C1 segment of cervical spinal cord (tissue), 14 donors: ENCODE data around the gene RAB28.

Experiments
- DNase-seq, 14 donors: peaks; one replicate each; lab custom pipeline; 2025; lab: John Stamatoyannopoulos, UW

The RAB28 gene

GRCh38 chr4:13378973-13379759, 105.0 kb downstream of the RAB28 start:
- DNase-seq, result no peak

DNA sequence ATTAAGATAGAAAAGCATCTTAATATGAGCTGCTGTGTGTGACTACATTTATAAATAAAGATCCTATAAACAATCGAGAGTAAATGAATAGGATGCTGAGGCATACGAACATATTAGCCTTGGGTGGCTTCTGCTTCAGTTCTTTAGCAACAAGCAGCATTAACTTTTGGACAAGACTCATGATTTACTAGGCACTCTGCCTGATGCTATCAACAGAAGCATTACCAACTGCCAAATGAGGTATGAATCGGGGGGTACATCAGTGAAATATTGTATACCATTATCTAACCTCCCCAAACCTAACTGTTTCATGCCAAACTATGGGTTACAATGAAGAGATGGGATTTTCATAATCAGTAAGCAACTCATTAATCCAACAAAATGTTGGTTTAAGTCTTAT, 113.1 kb downstream of the RAB28 start:
- no peak for DNase-seq

DNA sequence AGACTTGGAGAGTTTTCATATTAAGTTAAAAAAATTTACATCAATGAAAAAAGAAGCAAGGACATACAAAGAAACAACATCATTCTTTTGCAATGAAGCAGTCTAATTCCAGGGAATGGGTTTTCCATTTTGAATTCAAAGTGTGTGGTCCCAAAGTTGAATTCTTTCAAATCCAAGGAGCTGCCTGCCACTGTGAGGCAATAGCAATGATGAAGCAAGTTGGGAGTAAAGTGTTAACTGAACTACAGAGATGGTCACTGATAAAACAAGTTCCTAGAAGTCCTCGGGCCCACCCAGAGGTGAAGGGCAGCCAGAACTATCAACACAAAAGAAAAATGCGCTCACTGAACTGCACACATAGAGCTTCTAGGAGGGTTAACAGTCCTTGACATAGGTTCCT, 115.9 kb downstream of the RAB28 start:
- no peak for DNase-seq

- no peak for DNase-seq
Observed at GRCh38 chr4:13367691-13368090, 116.4 kb downstream of the RAB28 start.

DNA sequence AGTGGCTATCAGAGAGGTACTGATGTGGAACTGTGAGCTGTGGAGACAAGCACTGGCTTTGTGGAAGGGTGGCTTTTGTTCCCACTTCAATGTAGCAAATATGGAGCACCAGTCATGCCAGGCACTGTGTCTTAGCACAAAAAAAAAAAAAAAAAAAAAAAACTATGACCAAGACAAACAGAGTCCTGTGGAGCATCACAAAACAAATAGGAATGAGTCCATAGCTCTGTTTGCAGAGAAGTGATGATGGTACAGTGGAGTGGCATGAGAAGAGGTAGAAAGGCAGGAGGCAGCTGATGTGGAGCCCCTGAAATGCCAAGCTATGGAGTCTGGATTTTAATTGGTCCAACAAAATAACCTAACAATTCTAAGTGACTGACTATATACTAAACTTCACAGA, 116.9 kb downstream of the RAB28 start:
- no peak for DNase-seq

GRCh38 chr4:13365195-13365594, 118.9 kb downstream of the RAB28 start:
- DNase-seq, result no peak

DNA sequence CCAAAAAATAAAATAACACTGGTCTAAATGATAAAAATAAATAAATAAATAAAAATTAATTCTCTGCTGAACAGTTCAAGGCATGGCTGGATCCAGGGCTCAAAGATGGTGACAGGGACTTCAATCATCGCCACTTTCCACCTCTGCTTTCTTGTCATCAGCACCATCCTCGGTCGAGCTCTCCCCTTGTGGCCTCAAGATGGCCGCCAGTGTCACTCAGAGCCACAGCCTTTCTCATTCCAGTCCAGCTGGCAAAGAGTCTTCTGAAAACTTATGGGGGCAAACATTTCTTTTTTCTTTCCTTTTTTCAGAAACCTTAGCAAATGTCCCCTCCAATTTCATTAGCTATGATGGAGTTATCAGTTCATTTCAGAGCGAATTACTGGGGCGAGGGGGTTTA, 119.5 kb downstream of the RAB28 start:
- no peak for DNase-seq

GRCh38 chr4:13364172-13364571, 120.0 kb downstream of the RAB28 start:
- DNase-seq, result no peak

DNA sequence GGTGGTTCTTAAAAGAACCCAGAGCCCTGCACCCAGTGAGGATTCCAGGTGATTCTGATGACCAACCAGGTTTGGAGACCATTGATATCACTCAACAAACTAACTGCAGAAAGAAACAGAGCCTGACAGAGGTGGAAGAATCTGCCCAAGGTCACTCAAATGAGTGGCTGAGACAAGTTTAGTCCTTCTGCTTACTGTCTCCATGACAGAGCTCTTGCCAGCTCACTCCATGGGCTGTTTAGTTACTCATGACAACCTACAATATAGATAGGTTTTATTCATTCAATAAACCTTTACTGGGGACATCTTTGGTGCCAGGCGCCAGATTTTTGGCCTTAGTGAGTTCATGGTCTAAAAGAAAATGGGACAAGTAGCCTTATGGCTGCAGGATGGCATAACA, 124.3 kb downstream of the RAB28 start:
- no peak for DNase-seq

DNA sequence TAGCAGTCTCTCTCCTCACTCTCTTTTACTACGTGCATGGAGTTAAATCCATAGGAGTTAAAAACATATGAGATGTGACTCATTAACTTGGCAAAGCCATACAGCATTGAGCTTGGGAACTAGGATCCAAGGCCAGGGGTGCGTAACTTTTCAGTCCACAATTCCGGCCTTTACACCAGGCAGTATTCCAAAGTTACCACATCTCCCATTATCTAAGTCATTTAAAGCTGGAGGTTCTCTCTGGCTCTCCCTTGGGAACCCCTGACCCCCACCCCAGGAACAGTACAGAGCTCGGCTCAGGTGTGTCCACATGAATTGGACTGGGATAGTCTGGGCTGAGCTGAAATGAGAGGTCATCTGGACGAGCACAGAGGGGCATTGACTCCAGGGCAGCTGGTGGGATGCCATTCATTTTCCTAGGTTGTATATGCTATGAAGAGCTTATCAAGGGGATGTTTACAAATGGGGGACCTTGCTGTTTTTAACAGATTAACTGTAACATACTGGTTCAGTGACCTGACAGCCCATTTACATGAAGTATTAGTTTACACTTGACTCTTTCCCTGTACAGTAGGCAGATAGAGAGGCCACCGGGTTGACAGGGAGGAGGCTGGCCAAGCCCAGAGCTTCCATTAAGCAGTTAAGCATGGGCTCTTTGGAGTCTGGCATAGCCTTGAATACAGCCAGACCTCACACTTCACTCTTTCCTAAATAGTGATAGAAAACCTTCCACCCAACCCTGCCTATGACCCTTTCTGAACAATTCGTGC, 128.8 kb downstream of the RAB28 start:
- no peak for DNase-seq

GRCh38 chr4:13349096-13349495, 135.0 kb downstream of the RAB28 start:
- no peak for DNase-seq

DNA sequence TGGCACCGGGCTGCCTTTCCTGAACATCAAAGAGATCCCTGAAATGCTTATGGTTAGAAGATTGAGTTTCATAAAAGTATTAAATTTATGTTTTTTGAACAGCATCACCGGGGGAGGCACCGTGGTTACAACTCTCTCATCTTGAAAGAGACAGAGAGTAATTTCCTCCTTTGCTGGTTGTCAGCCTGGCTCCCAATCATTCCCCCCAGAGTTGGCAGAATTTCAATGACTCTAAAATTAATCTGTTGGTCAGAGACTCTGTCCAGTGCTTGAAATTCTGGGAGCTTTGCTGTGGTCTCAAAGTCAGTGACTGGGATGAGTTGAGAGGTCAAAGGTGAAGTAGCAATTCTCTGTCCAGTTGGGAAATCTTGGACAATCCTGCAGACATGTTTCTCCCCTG, 135.9 kb downstream of the RAB28 start:
- DNase-seq, result no peak

DNA sequence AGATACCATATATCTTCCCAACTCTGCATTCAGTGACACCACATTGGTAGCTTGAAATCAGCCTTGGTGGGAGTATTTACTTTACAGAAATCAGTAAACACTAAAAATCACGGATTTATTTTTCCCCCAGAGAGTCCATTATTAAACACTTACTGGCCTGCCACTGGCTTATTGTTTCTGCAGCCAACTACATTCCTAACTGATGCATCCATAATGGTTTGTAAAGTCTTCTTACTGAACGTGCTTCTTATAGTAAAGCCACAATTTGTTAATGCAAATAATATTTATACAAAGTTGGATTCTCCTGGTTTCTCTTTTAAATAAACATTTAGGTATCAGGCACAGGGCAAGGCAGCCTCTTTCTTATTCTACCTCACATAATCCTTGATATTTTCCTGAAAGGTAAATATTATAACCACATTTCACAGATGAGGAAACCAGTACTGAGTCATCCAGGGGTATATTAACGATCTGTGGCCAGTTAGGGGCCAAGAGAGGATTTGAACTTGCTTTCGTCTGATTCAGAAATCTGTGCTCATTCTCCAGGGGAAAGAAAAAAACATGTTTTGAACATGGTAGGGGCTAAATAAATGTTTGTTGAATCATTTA, 136.5 kb downstream of the RAB28 start:
- DNase-seq, result no peak

DNA sequence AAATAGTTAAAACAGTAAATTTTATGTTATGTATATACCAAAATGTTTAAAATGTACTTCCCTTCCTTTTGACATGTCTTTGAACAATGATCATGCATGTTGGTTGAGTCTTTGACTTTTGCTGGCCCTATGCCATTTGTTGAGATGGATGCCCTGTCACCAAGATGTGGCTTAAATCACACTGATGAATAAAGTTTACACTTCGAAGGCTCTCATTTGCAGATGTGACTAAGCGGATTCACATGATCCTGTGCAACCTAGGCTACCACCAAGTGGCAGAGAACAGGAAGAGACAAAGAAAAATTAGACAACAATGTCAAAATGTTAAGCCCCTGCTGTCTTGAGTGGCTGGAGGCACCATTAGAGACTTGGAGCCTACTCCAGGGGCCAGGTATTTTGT, 139.9 kb downstream of the RAB28 start:
- DNase-seq, result no peak

GRCh38 chr4:13340672-13341071, 143.5 kb downstream of the RAB28 start:
- no peak for DNase-seq

DNA sequence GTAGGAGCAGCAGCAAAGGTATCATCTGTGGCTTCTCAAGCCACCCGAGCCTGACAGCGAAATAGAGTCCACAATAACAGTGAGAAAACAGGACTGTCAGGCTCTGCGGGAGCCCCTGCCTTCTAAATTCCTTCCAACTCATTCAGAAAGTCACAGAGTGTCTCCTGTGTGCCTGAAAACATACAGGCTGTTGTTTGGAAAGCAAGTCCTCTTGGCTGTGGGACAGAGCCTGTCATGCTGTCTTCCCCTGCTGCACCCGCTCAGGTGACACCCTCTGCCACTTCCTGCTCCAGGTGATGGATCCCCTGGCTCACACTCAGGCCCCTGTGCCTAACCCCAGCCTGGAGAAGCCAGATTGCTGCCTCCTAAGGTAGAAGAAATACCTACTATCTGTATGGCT, 152.3 kb downstream of the RAB28 start:
- no peak for DNase-seq

DNA sequence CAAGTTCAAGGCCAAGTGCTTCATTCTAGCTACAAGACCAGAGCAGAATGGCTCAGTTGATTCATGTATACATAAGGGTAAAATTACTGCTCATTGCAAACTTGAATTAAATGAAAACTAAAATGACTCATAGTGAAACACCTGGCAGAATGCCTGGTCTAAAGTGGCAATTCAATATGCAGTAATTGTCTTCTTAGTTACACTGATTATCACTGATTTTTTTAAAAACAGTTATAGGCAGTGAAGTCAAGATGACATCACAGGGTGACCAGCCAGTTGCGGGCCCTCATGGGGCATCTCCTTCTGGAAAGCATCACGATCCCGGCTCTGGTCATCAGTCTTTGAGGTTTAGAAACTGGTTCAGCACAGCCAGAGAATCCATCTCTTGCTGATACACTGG, 154.2 kb downstream of the RAB28 start:
- DNase-seq, result no peak

DNA sequence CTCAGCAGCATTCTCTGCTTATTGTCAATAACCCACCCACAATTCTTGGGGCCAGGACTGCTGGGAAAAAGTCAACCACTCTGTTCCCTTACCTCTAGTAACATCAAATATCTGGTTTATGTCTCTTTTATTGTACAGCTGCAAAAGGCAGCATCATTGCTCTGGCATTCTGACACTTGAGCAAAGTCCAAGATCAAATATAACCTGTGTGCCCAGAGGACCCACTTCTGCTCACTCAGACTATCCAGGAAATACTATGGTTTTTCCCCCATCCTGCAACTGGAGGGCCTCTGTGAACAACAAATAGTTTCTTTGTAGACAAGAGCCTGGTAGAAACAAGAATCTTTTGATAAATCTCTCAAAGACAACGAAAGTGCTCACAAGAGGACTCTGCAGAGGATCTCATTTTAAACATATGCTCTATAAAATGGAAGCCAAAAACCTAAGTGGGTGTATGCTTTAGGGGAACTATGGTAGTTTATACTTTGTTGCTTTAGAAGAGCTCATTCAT, 154.7 kb downstream of the RAB28 start:
- DNase-seq, result no peak

DNA sequence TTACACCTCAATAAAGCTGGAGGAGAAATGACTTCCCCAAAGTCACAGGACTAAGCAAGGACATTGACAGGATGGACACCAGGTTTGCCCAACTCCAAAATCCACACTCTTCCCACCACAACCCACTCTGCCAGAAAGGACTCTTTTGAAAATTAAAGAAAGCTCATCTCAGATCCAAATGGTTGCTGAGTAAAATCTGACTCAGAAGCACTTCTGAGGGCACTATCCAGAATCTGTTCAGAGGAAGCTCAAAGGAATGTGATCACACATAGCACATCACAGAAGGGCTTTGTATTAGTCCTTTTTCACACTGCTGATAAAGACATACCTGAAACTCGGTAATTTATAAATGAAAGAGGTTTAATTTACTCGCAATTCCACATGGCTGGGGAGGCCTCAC, 155.5 kb downstream of the RAB28 start:
- no peak for DNase-seq

- DNase-seq, result no peak
Observed at GRCh38 chr4:13327991-13328390, 156.1 kb downstream of the RAB28 start.

DNA sequence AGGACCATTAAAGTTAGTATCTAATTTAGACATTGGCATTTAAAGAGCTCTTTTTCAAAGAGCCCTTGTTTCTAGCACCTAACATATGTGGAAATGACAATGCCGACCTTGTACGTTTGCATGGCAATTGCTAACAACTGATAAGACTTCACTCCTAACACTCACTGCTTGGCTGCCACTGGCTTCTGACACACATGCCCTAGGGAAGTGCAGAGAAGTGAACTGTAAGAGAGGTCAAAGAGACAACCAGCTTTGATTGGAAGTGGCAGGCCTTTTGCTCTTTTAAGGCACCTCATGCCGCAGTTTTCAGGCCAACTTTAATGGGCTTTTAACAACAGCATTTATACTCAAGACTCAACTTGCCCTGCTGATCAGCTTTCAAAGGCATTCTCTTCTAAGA, 158.4 kb downstream of the RAB28 start:
- no peak for DNase-seq

DNA sequence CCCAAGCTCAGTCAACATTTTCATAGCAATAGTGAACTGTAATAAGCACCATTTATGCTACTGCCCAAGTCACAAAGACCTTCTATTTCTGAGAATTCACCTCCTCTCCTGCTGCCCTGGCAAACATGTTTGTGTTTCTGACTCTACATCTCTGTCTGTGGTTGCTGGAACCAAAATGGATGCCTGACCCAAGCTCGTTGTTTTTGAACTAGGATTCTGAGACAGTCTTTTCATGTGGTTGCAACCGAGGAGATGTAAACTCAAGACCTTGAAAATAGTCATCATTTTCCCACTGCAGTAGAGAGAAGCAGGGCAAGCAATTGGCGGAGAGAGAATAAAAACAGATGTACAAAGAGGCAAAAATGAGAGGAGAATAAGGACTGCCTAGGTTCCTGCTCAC, 160.2 kb downstream of the RAB28 start:
- no peak for DNase-seq

DNA sequence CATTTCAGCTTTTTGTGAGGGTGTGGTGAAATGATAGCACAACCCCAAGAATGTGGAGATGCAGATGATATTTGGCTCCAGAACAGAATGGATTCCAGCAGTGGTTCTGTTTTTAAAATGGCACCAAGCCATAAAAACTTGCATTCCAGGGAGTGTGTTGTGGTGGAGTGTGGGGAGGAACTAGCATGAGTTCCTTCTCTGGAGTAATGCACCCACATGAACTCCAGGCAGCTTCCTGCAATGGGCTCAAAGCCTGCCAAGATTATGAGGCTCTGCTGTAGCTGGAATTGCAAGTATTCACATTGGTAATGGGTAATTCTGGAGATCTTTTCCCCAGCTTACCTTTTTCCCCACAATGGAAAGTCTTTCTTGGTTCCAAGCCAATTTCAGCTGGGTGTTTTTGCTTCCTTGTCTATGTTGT, 161.4 kb downstream of the RAB28 start:
- no peak for DNase-seq
